Tibial nerve (tissue), 4 donors: ENCODE data around the gene ZNF787.

ENCODE experiments used
- CTCF ChIP-seq, 5 experiments: fragments of 200-600 bp in 3 of 5; fragments of 450-650 bp in 2 of 5; sonication (generic) in 3 of 5; IDR thresholded peaks; one replicate each; pipeline ENCODE4 v1.5.1; 2016 to 2019; ENCODE audit warnings: antibody characterized with exemption in 5 of 5, mild to moderate bottlenecking in 3 of 5, moderate library complexity in 2 of 5
- EP300 ChIP-seq, 2 donors: sonication (generic); formaldehyde crosslinking; IDR thresholded peaks; one replicate each; pipeline ENCODE4 v1.6.1; 2017; ENCODE audit warnings: antibody characterized with exemption in 2 of 2, mild to moderate bottlenecking in 1 of 2
- POLR2A ChIP-seq, 2 donors: fragments of 450-650 bp; IDR thresholded peaks; one replicate each; pipeline ENCODE4 v1.6.1; 2017; ENCODE audit warnings: antibody characterized with exemption in 2 of 2, mild to moderate bottlenecking in 2 of 2, moderate library complexity in 2 of 2

DNA sequence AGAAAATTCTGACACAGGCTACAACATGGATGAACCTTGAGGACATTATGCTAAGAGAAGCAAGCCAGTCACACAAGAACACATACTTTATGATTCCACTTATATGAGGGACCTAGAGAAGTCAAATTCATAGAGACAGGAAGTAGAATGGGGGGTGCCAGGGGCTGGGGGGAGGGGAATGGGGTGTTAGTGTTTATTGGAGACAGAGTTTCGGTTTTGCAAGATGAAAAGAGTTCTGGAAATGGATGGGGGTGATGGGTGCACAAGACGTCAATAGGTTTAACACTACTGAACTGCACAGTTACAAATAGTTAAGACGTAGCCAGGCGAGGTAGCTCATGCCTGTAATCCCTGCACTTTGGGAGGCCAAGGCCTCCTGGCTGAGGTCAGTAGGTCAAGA is 3.5 kb upstream of the ZNF787 start:
- no peak for TF ChIP-seq CTCF (IDR thresholded peaks at IDR 0.05)
- TF ChIP-seq EP300 (IDR thresholded peaks at IDR 0.05) = no peak
- TF ChIP-seq POLR2A (IDR thresholded peaks at IDR 0.05) = no peak
